ENCODE data around the gene DCDC2B. TPM values are rescaled to one million over a fixed set of nuclear protein-coding genes. Genes with fewer than 3 reads are reported as not detected.
"Not testable (repeated sequence)": the region's sequence is repeated elsewhere in the genome, so short reads cannot be mapped to it uniquely, and the experiment has no call there.

DCDC2B gene
- polyA plus RNA-seq, 1 donor from 2014 or later = not detected

DNA sequence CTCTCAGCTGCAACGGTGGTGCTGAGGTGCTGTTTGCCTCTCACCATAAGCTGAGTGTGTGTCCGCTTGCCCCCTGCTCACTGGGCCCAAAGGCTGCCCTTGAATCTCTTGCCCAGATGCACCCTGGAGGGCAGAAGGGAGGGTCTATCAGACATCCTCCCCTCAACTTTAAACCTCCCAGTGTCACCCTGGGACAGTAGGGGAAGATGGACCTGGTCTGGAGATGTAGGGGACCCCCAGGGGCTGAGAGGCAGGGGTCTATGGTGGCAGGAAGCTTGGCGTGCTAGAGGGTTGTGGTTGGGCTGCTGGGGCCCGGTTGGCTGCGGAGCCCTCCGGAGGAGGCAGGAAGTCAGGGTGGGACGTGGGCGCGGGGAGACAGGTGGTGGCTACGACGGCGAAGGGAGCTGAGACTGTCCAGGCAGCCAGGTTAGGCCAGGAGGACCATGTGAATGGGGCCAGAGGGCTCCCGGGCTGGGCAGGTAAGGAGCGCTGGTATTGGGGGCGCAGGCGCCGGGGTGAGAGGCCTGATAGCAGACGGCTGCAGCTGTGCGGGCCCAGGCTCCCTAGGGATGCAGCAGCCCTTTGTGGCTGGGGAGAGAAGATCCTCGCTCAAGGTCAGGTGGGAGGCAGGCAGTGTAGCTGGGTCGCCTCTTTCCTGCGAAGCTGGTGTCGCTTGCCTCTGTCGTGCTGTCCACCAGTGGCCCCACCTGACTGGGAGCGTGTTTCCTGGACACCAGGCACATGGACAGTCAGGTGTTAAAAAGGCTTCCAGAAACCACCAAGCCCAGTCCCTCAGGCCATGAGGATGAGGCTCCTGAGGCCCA, 42.2 kb downstream of the DCDC2B start, which contains the start of gene LCK:
TSS of gene LCK (plus strand) at position 373 of the 824 bp plus-strand sequence. CDS start 23,065 bp downstream, outside the sequence.
- peaks cover 2% of the 10 kb centered on the region for H3K27me3 Mint-ChIP-seq
- no peaks in the 10 kb centered on the region for H3K36me3 Mint-ChIP-seq
- H3K27ac Mint-ChIP-seq = peak within 1 kb of the TSS; percentile 96 to 99 (median 99)
- H3K9me3 Mint-ChIP-seq = no peaks in the 10 kb centered on the region
- peaks cover 62 to 76% (median 70%) of the 10 kb centered on the region in 3 donors for H3K4me1 Mint-ChIP-seq
- H3K4me3 Mint-ChIP-seq = peak within 1 kb of the TSS; percentile 74 to 95 (median 79)

GRCh38 chr1:32255072-32256071, 46.5 kb downstream of the DCDC2B start:
- Mint-ChIP-seq H3K4me1 (peaks cover 47 to 56% (median 52%) of the 10 kb centered on the region in 3 donors), H3K27ac (peak overlapping the region; percentile 90 to 96 (median 91)), H3K4me3 (peak overlapping the region; percentile 41 to 78 (median 62)), H3K9me3 (no peaks in the 10 kb centered on the region), H3K27me3 (peaks cover 2% of the 10 kb centered on the region), H3K36me3 (no peaks in the 10 kb centered on the region)

DNA sequence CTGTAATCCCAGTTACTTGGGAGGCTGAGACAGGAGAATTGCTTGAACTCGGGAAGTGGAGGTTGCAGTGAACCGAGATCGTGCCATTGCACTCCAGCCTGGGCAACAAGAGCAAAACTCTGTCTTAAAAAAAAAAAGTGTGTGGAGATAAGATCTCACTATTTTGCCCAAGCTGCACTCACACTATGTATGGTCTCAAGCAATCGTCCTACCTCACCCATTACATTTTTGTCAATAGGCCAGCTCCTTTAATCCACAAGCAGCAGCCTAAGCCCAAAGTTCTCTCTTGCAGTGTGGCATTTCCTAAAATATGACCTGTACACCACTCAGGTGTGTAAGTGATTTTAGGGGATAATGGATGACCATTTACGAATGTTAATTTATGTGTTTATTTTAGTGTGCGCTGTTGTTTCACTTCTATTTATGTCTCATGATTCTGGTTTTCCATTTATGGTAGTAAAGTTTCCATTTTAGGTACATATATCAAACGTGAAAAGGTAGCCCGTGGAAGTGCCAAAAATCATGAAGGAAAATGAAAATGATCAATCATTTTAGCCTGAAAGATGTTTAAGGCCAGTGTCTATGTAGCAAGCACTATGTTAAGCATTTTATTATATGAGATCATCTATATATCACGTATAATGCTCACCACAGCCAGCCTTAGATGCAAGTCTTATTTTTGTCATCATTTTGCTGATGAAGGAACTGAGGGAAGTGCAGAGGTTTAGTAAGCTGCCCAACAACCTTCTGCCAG, 47.8 kb downstream of the DCDC2B start:
- Mint-ChIP-seq H3K9me3 (no peaks in the 10 kb centered on the region), H3K4me1 (peaks cover 40 to 47% (median 42%) of the 10 kb centered on the region in 3 donors), H3K27ac (peak overlapping the region; percentile 24 to 86 (median 37)), H3K4me3 (peak overlapping the region; percentile 39 to 90 (median 62)), H3K27me3 (peaks cover under 1% of the 10 kb centered on the region), H3K36me3 (no peaks in the 10 kb centered on the region)

DNA sequence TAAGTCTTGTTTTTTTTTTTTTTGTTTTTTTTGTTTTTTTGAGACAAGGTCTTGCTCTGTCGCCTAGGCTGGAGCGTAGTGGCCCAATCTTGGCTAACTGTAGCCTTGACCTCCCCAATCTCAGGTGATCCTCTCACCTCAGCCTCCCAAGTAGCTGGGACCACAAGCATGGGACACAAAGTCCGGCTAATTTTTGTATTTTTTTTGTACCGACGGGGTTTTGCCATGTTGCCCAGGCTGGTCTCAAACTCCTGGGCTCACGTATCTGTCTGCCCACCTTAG, 48.3 kb downstream of the DCDC2B start:
- H3K27ac Mint-ChIP-seq = peak overlapping the region in 1 of 3 donors; percentile 30
- no peak overlapping the region for H3K4me3 Mint-ChIP-seq
- H3K27me3 Mint-ChIP-seq = no peaks in the 10 kb centered on the region
- H3K9me3 Mint-ChIP-seq = no peaks in the 10 kb centered on the region
- H3K36me3 Mint-ChIP-seq = no peaks in the 10 kb centered on the region
- peaks cover 35 to 42% (median 37%) of the 10 kb centered on the region in 3 donors for H3K4me1 Mint-ChIP-seq

- H3K4me3 Mint-ChIP-seq = not testable (repeated sequence)
Measured at GRCh38 chr1:32263236-32263593, 54.3 kb downstream of the DCDC2B start.

GRCh38 chr1:32263744-32264143, 54.9 kb downstream of the DCDC2B start:
- H3K4me3 Mint-ChIP-seq = peak overlapping the region in 2 of 4 donors; percentile 80 to 82
- peaks cover 22 to 27% (median 24%) of the 10 kb centered on the region in 3 donors for H3K4me1 Mint-ChIP-seq
- peak overlapping the region; percentile 9 to 46 (median 21) for H3K27ac Mint-ChIP-seq

More at GRCh38 chr1:32263236-32263593, 54.3 kb downstream of the DCDC2B start:
- H3K36me3 Mint-ChIP-seq, H3K9me3 Mint-ChIP-seq, H3K27me3 Mint-ChIP-seq: not testable (repeated sequence)
- H3K4me1 Mint-ChIP-seq = peaks cover 22 to 27% (median 24%) of the 10 kb centered on the region in 3 donors
- peak overlapping the region in 1 of 3 donors; percentile 50 for H3K27ac Mint-ChIP-seq

More at GRCh38 chr1:32263744-32264143, 54.9 kb downstream of the DCDC2B start:
- Mint-ChIP-seq H3K9me3 (no peaks in the 10 kb centered on the region), H3K36me3 (no peaks in the 10 kb centered on the region), H3K27me3 (peaks cover 2% of the 10 kb centered on the region)

Other genes with a start within 250 kb of the DCDC2B start
- 123 TPM for gene KHDRBS1, start 195.2 kb upstream of the DCDC2B start, polyA plus RNA-seq
- 5.9 TPM for gene TMEM39B, start 136.2 kb upstream of the DCDC2B start, polyA plus RNA-seq
- gene KPNA6, start 101.0 kb upstream of the DCDC2B start, polyA plus RNA-seq = 15.9 TPM
- 29.1 TPM for gene TXLNA, start 29.4 kb upstream of the DCDC2B start, polyA plus RNA-seq
- gene CCDC28B, start 8.5 kb upstream of the DCDC2B start, polyA plus RNA-seq = 14.0 TPM
- 1.7 TPM for gene IQCC, start 3.4 kb upstream of the DCDC2B start, polyA plus RNA-seq
- 7.2 TPM for gene TMEM234, start 13.3 kb downstream of the DCDC2B start, polyA plus RNA-seq
- 154 TPM for gene EIF3I, start 13.3 kb downstream of the DCDC2B start, polyA plus RNA-seq
- not detected for gene FAM167B, start 38.1 kb downstream of the DCDC2B start, polyA plus RNA-seq
- 80.5 TPM for gene LCK, start 42.2 kb downstream of the DCDC2B start, polyA plus RNA-seq
- gene HDAC1, start 83.0 kb downstream of the DCDC2B start, polyA plus RNA-seq = 183 TPM
- 219 TPM for gene MARCKSL1, start 127.1 kb downstream of the DCDC2B start, polyA plus RNA-seq
- 1.7 TPM for gene FAM229A, start 153.4 kb downstream of the DCDC2B start, polyA plus RNA-seq
- not detected for gene TSSK3, start 153.4 kb downstream of the DCDC2B start, polyA plus RNA-seq
- 41.0 TPM for gene BSDC1, start 185.4 kb downstream of the DCDC2B start, polyA plus RNA-seq